ENCODE results near the gene FAM219A.

Gene FAM219A

DNA sequence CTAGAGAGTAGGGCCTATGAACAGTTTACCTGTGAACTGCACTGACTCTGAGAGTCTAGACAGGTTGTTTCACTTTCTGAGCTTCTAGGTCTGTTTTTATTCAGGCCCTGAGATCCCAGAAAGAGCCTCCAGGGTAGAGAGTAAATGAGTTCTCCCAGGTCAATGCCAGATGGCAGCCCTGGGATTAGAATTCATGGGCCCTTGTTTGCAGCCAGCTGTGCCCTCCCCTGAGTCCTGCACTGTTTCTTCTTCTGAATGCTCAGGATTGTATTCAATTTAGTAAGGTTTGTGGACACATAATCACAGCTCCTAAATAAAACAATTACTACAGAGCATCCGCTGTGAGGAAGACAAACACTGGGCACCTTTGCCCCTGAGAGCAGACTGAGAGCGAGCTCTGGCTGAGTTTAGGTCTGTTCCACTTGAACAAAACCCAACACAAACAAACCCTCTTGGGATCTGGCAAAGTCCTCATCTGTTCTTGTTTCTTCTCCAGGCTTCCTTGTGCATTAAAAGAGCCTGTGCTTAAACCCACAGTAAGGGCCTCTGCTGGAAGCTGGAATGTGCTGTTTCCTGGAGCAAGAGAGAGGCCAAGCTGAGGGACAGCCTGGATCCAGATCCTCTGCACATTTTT, 29.9 kb downstream of the FAM219A start:
- DNase-seq, result no peak
- H3K27me3 Mint-ChIP-seq (ENCODE audit: low read depth, poor library complexity), result peaks cover 6% of the 10 kb centered on the region
- no peaks in the 10 kb centered on the region for H3K9me3 Mint-ChIP-seq
- TF ChIP-seq, protein P1, sequence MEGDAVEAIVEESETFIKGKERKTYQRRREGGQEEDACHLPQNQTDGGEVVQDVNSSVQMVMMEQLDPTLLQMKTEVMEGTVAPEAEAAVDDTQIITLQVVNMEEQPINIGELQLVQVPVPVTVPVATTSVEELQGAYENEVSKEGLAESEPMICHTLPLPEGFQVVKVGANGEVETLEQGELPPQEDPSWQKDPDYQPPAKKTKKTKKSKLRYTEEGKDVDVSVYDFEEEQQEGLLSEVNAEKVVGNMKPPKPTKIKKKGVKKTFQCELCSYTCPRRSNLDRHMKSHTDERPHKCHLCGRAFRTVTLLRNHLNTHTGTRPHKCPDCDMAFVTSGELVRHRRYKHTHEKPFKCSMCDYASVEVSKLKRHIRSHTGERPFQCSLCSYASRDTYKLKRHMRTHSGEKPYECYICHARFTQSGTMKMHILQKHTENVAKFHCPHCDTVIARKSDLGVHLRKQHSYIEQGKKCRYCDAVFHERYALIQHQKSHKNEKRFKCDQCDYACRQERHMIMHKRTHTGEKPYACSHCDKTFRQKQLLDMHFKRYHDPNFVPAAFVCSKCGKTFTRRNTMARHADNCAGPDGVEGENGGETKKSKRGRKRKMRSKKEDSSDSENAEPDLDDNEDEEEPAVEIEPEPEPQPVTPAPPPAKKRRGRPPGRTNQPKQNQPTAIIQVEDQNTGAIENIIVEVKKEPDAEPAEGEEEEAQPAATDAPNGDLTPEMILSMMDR (IDR thresholded peaks at IDR 0.05), result no peak
- H3K4me1 Mint-ChIP-seq, result no peaks in the 10 kb centered on the region
- no peaks in the 10 kb centered on the region for H3K36me3 Mint-ChIP-seq (ENCODE audit: low read depth)
- no peak overlapping the region for H3K27ac Mint-ChIP-seq
- H3K4me3 Mint-ChIP-seq, result no peak overlapping the region

DNA sequence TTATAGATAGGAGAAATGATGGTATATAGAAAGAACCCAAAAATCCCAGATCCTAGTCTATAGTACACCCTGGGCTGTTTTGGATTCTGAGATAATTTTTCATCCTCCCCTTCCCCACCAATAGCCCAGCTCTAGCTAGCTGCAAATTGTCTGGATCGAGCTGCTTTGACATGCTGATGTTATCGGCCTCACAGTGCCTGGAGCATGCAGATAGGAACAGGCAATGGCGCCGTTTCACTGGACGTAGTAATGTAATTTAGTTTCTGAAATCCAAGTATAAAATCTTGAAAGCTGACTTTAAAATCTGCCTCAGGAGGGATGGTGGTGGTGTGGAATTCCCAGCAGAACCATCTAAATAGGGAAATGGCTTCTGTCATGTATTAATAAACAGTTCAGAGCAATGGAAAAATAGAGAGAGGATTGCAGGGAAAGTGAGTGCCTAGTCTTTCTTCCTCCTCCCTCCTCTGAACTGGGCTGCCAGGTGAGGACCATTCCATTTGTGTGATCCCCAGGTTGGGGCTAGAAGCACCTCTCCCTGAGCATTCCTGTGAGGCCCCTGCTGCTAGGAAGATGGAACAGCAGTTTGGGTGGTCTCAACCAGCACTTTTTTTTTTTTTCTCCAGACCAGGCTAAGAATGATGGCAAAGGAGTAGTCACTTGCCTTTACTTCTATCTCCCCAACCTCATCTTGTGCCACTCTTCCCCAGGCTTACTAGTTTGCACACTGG, 31.9 kb downstream of the FAM219A start:
- H3K27me3 Mint-ChIP-seq (ENCODE audit: low read depth, poor library complexity), result peaks cover 8% of the 10 kb centered on the region
- H3K36me3 Mint-ChIP-seq (ENCODE audit: low read depth), result no peaks in the 10 kb centered on the region
- no peaks in the 10 kb centered on the region for H3K4me1 Mint-ChIP-seq
- H3K4me3 Mint-ChIP-seq, result no peak overlapping the region
- TF ChIP-seq, protein P1 (IDR thresholded peaks at IDR 0.05), result no peak
- no peaks in the 10 kb centered on the region for H3K9me3 Mint-ChIP-seq
- DNase-seq, result no peak
- no peak overlapping the region for H3K27ac Mint-ChIP-seq

DNA sequence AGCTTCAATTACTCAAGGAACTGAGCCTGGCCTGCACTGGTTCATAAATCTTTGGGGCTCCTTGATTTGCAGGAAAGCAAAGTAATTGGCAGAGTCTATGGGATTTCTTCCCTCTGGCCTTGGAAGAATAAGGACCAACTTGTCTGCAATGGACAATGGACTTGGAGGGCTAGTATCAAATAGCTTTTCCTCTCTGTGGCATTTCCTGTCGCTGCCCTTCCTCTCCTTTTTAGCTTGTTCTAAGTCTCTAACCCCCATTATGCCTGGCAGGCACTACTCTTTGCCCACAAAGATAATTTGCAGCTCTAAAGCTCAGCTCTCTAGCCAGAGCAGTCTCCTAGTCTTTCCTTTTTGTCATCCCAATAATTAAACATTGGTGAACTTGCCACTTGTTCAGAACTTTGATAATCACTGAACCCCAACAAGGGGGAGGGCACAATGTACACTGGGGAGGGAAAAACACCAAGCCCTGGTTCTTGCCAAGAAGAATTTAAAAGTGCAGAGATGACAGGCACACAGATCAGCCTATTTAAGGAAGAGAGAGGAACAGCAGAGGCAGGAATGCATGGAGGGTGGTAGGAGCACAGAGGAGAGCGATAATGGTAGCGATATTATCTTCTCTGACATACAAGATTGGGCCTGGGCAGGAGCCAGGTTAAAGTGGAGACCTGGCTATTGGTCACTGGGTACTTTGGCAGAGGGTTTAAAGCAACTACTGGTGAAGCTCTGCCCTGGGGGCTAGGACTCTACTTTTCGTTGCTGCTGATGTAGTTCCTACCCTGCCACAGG, 38.5 kb downstream of the FAM219A start:
- TF ChIP-seq, protein P1 (IDR thresholded peaks at IDR 0.05), result no peak
- Mint-ChIP-seq H3K27me3 (ENCODE audit: low read depth, poor library complexity) (peaks cover 4% of the 10 kb centered on the region), H3K9me3 (no peaks in the 10 kb centered on the region), H3K4me1 (no peaks in the 10 kb centered on the region), H3K27ac (no peak overlapping the region), H3K4me3 (no peak overlapping the region), H3K36me3 (ENCODE audit: low read depth) (no peaks in the 10 kb centered on the region)
- DNase-seq, result no peak

DNA sequence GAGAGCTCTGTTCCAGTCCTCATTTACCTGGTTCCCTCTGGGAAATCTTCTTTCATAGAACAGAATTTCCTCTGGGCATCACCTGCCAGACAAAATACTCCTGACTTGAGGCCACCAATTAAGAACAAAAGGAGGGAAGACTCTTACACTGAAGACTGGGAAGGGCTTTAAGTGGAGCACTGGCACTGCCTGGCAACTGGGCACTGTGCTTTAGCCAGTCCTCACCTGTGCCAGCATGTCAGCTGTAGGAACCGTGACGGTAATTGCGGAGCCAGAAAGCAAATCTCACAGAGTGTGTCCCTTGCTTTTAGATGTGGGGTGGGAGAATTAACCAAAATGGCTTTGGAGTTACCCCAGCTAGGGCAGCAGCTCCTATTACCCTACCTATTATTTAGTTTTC, 40.6 kb downstream of the FAM219A start:
- Mint-ChIP-seq H3K4me1 (no peaks in the 10 kb centered on the region), H3K4me3 (no peak overlapping the region)
- TF ChIP-seq, protein P1 (IDR thresholded peaks at IDR 0.05), result no peak

DNA sequence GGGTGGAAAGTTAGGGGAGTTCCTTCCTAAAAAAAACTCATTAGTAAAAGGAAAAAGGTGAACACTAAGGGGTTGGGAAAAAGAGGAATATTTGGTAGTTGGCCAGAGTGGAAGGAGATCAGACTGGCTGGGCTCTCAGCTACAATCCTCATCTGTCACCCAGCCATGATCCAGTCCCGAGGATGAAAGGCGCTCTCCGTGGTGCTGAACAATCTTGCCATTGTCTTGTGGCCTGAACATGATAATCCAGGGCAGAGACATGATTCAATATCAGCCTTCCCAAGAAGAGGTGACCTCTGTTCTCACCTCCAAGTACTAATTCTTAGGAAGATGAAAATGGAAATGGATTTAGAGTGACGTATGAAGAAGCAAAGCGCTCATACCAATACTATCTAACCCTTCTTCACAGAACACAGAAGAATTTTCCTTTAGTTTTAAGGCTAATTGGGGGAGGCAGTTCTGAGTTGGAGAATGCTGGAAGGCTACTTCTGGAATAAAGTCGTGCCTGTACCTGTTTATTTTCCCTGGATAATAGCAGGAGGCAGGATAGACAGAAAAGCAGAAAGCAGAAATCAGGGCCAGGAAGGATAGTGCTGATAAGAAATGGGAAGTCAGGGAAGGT, 45.0 kb downstream of the FAM219A start:
- no peak overlapping the region for H3K4me3 Mint-ChIP-seq
- peaks cover 3% of the 10 kb centered on the region for H3K27me3 Mint-ChIP-seq (ENCODE audit: low read depth, poor library complexity)
- peak; percentile 93 for DNase-seq
- no peaks in the 10 kb centered on the region for H3K9me3 Mint-ChIP-seq
- TF ChIP-seq, protein P1 (IDR thresholded peaks at IDR 0.05), result no peak
- H3K4me1 Mint-ChIP-seq, result no peaks in the 10 kb centered on the region
- no peak overlapping the region for H3K27ac Mint-ChIP-seq
- H3K36me3 Mint-ChIP-seq (ENCODE audit: low read depth), result no peaks in the 10 kb centered on the region

More for the DNA sequence above, 40.6 kb downstream of the FAM219A start:
- H3K27me3 Mint-ChIP-seq (ENCODE audit: low read depth, poor library complexity), result peaks cover 6% of the 10 kb centered on the region
- no peaks in the 10 kb centered on the region for H3K9me3 Mint-ChIP-seq
- H3K27ac Mint-ChIP-seq, result no peak overlapping the region
- H3K36me3 Mint-ChIP-seq (ENCODE audit: low read depth), result no peaks in the 10 kb centered on the region
- DNase-seq, result no peak
